Myocyte (in vitro differentiated cells): ENCODE measurements around the gene FGL2. TPM values are rescaled to one million over a fixed set of nuclear protein-coding genes. Genes with fewer than 3 reads are reported as not detected.
A peak's percentile ranks its signal among the peaks of the same experiment; 100 is the strongest.
"Not testable (repeated sequence)": the region's sequence is repeated elsewhere in the genome, so short reads cannot be mapped to it uniquely, and the experiment has no call there.

Experiments
- DNase-seq: peaks from one replicate; pipeline ENCODE4 v3.0.0-alpha.2; 2012; ENCODE audit warnings: low read depth
- total RNA-seq: library from RNA; depleted of rRNA; stranded (reverse); fragments of >200 nt; gene quantifications from 2 replicates; pipeline ENCODE4 v1.2.3, GENCODE V29; 2014

The FGL2 gene
- total RNA-seq, 1 donor from 2014 or later: 7.5 TPM

DNA sequence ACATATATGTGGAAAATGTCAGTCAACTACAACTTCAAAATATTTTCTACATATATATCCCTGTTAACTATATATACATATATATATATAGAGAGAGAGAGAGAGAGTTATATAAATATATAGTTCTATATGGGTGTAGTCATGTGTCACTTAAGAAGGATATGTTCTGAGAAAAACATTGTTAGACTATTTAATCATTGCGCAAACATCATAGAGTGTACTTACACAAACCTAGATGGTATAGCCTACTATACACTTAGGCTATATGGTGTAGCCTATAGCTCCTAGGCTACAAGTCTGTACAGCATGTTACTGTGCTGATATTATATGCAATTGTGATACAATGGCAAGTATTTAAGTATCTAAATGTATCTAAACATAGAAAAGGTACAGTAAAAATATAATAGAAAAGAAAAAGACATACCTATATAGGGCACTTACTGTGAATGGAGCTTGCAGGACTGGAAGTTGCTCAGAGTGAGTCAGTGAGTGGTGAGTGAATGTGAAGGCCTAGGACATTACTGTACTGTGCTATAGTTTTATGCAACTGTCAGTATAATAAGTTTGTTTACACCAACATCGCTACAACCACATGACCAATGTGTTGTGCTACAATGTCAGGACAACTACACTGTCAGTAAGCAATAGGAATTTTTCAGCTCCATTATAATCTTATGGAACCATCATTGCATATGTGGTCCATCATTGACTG is 18.0 kb upstream of the FGL2 start:
- DNase-seq: no peak

- DNase-seq: no peak
Observed at GRCh38 chr7:77216181-77216845, 16.7 kb upstream of the FGL2 start.

GRCh38 chr7:77209479-77210139 is 10.0 kb upstream of the FGL2 start:
- no peak for DNase-seq

DNA sequence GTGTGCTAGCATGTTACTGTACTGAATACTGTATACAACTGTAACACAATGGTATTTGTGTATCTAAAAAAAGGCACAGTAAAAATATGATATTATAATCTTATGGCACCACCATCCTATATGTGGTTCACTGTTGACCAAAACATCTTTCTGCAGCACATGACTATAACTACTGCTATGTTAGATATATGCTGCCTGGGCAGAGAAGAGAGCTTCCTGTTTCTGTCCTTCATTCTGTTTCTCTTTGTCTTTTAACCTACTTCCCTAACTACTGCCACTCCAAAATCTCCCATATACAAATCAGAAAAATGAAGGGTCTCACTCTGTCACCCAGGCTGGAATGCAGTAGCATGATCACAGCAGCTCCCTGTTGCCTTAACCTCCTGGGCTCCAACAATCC is 8.8 kb upstream of the FGL2 start:
- DNase-seq: no peak

DNA sequence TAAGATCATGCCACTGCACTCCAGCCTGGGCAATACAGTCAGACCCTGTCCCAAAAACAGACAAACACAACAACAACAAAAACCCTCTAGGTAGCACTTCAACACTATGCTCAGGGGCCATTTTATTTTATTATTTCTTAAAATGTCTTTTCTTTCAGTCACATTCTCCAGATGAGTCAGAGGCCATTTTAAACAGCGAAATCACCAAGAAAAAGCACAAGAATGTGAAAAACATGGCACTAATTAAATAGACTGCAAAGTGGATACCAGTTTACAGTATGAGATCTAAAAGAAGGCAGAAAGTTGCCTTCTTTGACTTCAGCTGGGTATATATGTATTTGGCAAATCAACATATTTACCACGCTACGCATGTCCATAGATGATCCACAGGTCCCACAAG is 6.1 kb upstream of the FGL2 start:
- no peak for DNase-seq

DNA sequence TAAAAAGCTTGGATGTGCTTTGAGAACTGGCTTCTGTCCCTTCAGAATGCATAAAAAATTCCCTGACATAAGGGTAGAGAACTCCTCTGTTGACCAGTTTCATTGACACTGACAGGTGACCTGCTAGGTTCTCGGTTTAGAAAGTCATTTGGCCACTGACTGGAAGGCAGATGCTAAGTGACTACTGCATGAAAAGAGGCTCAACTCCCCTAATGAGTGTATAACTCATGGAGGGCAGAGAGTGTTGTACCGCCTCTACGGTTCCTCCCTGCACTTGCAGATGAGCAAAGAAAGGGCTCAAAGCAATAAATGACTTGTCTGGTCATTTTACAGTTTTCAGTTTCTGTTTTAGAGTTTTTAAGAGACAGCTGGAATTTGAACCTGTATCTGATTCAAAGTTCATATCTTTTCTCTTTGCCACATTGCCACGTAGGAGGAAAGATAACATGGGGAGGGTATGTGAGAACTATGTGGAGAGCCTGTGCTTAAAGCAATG is 2.9 kb upstream of the FGL2 start:
- peak; percentile 88 for DNase-seq

DNA sequence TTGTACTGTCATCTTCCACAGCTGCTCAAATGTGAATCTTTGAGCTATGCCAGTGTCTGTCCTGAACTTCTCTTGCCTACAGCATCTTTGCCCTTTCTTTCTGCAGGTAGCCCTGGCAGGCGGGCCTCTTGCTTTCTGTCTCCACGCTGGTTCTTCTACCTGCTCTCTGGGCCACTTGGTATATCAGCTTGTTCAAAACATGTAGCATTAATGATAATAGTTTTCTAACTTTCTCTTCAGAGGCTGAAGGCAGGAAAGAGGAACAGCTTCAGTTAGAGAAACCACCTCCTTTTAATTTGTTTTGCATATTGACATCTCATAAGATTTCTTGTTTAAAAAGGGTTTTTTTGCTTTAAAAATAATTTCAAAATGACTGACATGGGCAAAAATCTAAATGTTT is 923 bp upstream of the FGL2 start:
- DNase-seq: no peak

- DNase-seq: no peak
Observed at GRCh38 chr7:77197141-77197540, 2.5 kb downstream of the FGL2 start.

DNA sequence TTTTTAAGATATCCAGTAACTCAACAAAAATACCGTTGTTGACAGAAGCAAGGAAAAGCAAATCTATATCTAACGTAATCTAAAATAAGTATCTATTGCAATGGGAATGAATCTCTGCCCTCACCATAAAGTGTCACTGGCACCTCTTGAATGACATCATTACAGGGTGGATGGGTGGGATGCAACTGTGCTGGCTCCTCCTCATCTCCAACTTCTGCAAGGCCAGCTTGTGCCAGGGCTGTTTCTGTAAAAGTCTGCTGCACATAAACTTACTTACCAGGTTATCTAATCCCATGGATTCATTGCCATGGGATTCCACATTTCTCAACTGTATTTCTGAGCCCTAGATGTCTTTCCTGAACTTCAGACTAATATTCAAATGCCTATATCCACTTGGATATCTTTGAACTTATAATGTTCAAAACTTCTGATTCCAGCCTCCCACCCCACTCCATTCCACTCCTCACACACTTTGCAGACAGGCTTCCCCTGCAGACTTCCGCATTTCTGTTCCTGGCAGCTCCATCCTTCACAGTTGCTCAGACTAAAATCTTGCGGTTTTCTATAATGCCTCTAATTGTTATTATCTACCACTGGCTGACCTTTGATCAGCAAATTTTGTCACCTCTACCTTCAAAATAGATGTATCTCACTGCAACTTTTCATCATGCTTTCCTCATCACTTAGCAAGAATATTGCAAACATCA is 10.7 kb downstream of the FGL2 start:
- no peak for DNase-seq

DNA sequence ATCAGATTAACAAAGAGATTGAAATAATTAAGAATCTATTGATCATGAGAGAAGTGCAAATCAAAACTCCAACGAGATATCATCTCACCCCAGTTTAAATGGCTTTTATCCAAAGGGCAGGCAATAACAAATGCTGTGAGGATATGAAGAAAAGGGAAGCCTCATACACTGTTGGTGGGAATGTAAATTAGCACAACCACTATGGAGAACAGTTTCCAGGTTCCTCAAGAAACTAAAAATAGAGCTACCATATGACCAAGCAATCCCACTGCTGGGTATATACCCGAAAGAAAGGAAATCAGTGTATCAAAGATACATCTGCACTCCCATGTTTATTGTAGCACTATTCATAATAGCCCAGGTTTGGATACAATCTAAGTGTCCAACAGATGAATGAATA is 13.8 kb downstream of the FGL2 start:
- DNase-seq: no peak

- peak; percentile 36 for DNase-seq
Observed at GRCh38 chr7:77184990-77185389, 14.6 kb downstream of the FGL2 start.

GRCh38 chr7:77184463-77184862 is 15.2 kb downstream of the FGL2 start:
- no peak for DNase-seq

DNA sequence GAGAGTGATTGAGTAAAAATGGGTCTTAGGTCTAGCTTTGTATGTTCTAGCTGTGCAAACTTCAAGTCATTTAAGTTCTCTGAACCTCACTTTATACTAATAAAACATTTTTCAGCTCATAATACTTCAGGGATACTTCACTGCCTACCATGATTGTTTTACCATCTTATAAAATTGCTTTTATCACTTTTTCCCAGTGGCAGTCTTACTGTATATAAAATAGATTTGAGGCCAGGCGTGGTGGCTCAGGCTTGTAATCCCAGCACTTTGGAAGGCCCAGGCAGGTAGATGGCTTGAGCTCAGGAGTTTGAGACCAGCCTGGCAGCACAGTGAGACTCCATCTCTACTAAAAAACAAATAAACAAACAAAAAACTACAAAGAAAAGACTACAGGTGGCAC is 17.4 kb downstream of the FGL2 start:
- DNase-seq: no peak

DNA sequence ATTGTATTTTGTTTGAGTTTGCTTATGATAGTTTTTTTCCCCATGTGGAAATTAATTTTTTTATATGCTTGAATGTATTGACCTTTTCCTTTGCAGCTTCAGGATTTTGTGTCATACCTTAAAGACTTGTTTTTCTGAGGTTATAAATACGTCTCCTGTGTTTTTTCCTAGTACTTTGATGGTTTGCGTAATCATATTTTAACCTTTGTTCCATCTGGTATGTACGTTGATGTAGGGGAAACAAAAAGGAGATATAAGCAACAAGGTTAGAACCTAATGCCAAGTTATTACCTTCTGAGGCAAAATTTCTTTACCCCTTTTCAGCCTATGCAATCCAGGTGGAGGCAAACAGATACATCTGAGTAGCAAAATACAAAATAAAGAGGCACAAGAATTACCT is 17.9 kb downstream of the FGL2 start:
- DNase-seq: no peak

DNA sequence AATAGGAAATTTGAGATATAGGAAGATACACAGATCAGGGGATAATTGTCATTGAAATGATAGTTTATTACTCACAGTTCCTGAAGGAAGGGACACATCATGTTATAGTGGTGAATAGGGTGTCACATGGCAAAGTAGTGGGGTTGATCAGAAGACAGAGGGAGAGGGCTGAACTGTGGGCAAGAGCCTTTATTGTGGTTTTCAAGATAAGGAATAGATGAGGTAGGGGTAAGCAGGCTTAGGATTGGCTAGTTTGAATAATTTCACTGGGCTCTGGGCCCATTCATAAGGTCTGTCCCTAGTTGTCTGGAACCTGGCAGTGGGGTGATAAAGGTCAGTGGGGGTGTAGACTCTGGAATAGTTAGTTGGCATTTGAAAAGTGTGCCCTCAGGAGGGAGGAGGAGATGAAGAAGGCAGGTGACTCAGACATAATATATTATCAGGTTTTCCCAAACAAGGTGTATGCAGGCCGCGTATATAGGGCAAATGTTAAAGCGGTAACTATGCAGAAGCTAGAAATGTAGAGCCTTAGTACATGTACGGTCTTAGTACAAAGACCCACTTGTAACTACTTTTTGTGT is 18.5 kb downstream of the FGL2 start:
- no peak for DNase-seq

GRCh38 chr7:77178024-77178423 is 21.6 kb downstream of the FGL2 start:
- DNase-seq: not testable (repeated sequence)

- not testable (repeated sequence) for DNase-seq
Observed at GRCh38 chr7:77177321-77177904, 22.2 kb downstream of the FGL2 start.

- DNase-seq: not testable (repeated sequence)
Observed at GRCh38 chr7:77175274-77175800, 24.3 kb downstream of the FGL2 start.

DNA sequence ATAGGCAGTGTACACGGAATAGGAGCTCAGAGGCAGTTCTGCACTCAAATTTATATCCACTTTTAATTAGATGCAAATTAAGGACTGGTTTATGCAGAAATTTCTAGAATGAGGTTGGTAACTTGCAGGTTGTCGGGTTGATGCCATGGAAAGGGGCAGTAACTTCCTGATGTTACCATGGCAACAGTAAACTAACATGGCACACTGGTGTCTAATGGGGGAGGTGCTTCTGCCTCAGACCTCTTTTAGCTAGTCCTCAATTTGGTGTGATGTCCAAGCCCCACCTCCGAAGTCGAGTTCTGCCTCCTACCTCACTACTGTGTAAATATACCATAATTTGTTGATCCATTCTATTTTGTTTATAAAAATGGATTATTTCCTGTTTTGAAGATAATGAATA is 25.2 kb downstream of the FGL2 start:
- not testable (repeated sequence) for DNase-seq

- not testable (repeated sequence) for DNase-seq
Observed at GRCh38 chr7:77172437-77173172, 27.0 kb downstream of the FGL2 start.
